Measurements from ENCODE around the gene TSHZ2.

Gene TSHZ2

DNA sequence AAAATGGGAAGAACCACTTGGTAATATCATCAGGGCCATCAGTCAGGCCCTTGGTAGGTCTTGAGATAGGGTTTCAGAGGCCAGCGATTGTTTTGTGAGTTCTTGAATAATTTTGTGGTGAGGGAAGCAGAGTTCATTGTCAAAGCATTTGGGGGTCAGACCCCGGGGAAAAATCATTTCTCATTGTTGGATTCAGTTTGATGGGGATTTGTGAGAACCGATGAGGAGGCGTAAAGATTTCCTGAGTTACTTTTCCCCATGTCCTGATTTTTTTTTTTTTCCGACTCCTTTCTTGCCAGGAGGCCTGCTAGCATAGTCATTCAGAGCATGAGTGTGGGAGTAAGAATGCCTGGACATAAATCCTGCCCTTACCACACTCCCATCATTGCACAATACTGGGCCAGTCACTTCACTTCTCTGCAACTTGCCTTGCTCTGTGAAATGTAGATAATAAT lies 60.3 kb downstream of the TSHZ2 start:
- DNase-seq: no peak

DNA sequence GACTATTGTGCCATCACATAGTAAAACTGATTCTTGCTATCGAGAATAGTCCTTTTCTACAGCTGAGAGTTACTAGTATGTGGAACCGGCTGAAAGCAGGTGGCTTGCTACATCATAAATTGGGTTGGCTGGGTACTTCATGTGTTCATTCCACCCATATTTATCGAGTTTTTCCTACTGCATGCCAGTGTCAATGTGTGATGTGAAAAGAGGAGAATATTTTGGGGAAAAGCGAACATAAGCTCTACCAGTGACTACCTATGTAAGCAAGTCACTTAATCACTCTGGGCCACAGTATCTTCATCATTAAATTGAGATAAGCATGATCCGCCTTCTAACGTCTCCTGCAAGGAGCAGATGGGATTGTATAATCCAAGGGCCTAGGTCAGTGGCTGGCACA lies 61.0 kb downstream of the TSHZ2 start:
- no peak for DNase-seq

- no peak for DNase-seq
These were observed 62.7 kb downstream of the TSHZ2 start for GRCh38 chr20:53034899-53035298.

GRCh38 chr20:53036992-53037391 lies 64.8 kb downstream of the TSHZ2 start:
- DNase-seq: no peak

- DNase-seq: no peak
These were observed 65.5 kb downstream of the TSHZ2 start for GRCh38 chr20:53037621-53038020.

DNA sequence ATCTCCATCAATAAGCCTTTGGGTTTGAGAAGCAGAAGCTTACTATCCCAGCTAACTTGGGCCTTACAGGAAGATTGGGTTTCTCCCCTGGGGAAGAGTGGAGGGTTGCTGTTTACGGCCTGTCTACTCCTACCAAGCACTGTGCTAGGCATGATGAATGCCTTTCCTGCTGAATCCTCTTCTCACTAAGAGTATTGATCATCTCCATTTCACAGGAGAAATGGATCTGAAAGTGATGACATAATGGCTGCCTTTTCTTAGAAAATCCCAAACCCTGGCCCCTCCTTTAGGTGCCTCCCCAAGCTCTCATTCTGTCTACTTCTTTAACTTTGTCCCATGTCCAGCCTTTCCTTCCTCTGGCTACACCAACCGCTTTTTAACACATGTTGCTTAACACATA lies 66.1 kb downstream of the TSHZ2 start:
- DNase-seq: no peak

DNA sequence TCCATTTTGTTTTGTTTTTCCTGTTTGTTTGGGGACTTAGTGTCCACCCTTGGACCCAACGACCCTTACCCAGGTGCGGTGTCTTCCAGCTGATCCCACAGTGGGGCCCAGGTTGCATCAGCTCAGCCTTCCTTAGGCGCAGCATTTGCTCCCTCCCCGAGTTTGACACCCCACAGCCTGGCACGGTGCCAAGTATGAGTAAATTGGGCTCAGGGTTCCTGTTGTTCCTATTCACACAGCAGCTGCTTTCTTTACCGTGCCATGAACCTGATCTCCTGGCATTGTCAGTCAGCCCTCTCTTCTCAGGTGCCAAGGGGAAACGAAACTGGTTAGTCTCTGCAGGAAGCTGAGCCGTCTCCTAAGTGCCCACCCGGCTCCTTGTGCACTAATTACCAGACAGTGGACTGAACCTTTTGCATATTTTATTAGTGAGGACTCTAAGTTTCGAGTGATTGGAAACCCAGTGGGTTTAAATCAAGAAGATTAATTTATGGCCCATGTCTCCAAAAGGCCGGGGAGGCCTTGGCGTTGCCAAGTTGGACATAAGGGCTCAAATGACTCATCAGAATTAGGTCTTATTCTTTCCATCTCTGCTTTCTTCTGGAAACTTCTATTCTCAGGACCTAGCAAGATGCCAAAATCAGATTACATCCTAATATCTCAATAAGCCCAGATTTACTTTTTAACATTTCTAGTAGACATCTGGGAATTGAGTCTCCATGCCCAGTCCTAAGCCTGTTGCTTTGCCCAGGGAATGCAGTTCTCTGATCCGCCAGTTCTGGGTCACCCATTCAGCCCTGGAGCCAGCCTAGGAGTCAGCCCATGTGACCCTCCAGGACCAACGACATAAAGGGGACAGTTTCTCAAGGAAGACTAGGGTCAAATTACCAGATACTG lies 68.8 kb downstream of the TSHZ2 start:
- no peak for DNase-seq

DNA sequence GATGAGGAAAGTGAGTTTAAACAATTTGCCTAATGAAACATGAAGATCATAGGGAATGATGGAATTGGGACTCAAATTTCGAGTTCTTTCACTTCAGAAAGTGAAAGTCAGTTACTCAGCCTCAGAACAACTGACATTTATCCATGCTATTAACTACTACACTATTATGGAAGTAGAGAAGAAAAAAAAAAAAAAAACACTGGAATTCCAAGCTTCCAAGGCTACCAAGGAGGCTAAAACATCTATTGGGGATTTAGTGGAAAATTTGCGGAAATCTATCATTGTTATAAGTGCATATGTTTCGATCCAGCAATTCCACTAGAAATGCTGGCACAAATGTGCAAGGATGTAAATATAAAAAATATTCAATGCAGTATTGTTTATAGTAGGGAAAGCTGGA lies 70.4 kb downstream of the TSHZ2 start:
- DNase-seq: no peak

GRCh38 chr20:53044296-53044695 lies 72.1 kb downstream of the TSHZ2 start:
- DNase-seq: no peak

DNA sequence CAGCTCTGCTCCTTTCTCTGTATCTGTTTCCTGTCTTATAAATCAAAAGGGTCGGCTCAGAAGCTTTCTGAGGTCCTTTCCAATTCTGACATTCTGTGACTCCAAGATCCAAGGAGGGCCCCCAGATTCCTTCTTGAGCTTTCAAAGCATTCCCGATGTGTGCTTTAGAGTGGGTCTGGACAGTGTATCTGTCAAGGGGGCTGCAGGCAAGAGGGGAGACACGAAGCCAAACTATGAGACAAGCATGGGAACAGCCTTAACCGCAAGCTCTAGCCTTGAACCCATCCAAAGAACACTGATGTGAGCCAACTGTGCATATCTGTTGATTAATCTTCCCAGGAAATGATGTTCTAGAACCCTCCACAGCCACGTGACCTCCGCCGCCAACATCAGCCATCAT lies 73.8 kb downstream of the TSHZ2 start:
- DNase-seq: no peak

DNA sequence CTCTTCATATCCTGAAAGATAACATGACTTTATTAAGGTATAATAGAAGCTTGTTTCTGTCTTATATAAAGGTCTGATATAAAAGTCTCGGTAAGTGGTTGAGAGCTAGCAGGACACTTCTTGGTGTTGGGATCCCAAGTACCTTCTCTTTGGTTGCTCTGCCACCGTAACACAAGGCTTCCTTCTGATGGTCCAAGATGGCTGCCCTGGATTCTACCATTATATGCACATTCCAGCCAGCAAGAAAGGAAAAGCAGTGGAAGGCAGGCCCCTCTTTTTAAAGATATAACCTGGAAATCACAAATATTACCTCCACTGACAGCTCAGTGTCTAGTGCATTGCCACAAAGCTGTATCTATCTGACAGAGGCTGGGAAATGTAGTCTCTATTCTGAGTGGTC lies 75.0 kb downstream of the TSHZ2 start:
- no peak for DNase-seq

- no peak for DNase-seq
These were observed 76.2 kb downstream of the TSHZ2 start for GRCh38 chr20:53048387-53048786.

GRCh38 chr20:53050338-53050737 lies 78.2 kb downstream of the TSHZ2 start:
- no peak for DNase-seq

- no peak for DNase-seq
These were observed 80.2 kb downstream of the TSHZ2 start for GRCh38 chr20:53052380-53052779.

GRCh38 chr20:53053595-53053994 lies 81.4 kb downstream of the TSHZ2 start:
- DNase-seq: no peak

DNA sequence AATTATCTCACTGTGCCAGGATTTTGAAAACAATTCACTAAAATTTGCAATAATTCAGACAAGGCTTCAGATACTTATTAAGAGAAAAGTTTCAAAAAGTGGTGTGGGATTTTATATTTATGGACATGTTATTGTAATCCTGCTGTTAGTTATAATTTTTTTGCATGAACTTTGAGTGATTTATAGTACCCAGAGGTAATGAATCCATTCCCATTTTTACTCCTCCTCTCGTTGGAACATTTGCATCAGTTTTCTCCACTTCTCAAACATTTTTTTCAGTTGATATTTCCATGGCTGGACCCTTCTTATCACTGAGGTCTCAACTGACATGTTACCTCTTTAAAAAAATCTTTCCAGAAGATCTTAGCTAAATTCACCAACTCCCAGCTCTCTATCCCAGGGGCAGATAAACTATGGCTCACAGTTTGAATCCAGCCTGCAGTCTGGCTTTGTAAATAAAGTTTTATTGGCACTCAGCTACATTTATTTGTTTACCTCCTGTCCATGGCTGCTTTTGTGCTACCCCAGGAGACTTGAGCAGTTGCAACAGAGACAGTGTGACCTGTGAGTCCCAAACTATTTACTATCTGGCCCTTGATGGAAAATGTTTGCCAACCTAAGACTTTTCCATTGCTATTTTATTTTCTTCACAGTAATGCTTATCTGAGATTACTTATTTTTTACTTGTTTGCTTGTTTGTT lies 83.4 kb downstream of the TSHZ2 start:
- no peak for DNase-seq

GRCh38 chr20:53057579-53057978 lies 85.4 kb downstream of the TSHZ2 start:
- DNase-seq: no peak

GRCh38 chr20:53059848-53060247 lies 87.7 kb downstream of the TSHZ2 start:
- DNase-seq: no peak

- DNase-seq: no peak
These were observed 89.3 kb downstream of the TSHZ2 start for GRCh38 chr20:53061192-53062108.

DNA sequence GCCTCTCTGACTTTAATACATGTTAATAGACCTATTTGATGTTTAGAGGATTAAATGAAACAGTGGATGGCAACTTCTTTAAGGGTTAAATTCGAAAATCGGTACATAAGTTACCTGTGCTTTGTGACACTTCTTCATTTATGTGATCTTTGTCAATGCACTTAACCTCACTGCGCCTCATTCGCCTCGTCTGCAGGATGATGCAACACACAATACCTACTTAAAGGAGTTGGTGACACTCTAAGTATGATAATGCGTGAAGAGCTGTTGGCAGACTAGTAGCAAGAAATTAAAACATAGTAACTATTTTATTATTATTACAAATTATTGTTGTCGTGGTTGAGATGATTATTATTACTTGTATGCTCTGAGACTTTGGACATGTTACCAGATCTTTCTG lies 92.8 kb downstream of the TSHZ2 start:
- no peak for DNase-seq

DNA sequence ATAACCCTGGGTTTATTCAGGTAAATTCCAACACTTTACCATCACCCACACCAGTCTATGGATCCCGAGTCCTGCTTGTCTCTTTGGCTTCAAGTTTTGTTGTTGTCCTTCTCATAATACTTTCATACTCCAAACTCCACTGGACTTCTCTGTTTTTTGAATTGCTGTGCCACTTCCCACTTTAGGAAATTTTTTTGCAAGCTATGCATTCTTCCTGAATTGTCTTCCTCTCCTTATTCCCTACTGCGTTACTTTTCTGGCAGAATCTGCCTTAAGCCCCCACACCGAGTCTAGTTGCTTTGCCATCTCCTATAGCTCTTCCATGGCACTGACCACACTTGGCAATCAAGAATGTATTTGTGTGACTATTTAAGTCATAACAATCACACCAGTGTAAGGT lies 96.1 kb downstream of the TSHZ2 start:
- no peak for DNase-seq

GRCh38 chr20:53069132-53069531 lies 97.0 kb downstream of the TSHZ2 start:
- no peak for DNase-seq

DNA sequence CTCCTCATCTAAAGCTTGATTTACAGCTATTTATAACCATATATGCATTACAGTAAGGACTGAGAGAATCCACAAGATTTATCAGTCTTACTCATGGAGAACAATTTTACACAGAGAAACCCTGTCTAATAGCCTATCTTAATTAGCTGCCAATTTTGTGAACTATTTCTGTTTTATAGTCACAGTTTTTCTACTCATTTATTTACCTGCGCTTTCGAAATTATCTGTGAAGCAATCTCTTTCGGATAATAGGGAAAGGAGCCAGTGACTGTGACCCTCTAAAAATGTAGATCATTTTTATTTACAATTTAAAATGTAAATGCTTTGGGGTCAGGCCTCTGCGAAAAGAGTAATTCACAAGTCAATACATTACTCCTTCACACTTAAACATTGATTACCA lies 98.1 kb downstream of the TSHZ2 start:
- DNase-seq: no peak

Data from activated CD4-positive, alpha-beta T cell treated with anti-CD3 and anti-CD28 coated beads, Interleukin-2, Interleukin-6, amounts not matched to agents 100 ng/mL and 50 ng/mL, durations not matched to agents 16 hours and 8 hours (primary cell).